Ishikawa (cell line): ENCODE results near the gene RPS6KA1.

ENCODE experiments used
- CEBPB ChIP-seq: IDR thresholded peaks from 2 replicates; pipeline ENCODE4 v1.6.1; 2012
- CREB1 ChIP-seq: IDR thresholded peaks from 2 replicates; pipeline ENCODE4 v1.6.1; 2012; ENCODE audit warnings: low read depth
- EP300 ChIP-seq: IDR thresholded peaks from 2 replicates; pipeline ENCODE4 v1.6.1; 2012; ENCODE audit warnings: borderline replicate concordance
- FOXM1 ChIP-seq: IDR thresholded peaks from 2 replicates; pipeline ENCODE4 v1.6.1; 2012; ENCODE audit warnings: low read depth, borderline replicate concordance
- MAX ChIP-seq: IDR thresholded peaks from 2 replicates; pipeline ENCODE4 v1.6.1; 2012
- RAD21 ChIP-seq: IDR thresholded peaks from 2 replicates; pipeline ENCODE4 v1.6.1; 2012; ENCODE audit warnings: low read depth
- REST ChIP-seq: IDR thresholded peaks from 2 replicates; pipeline ENCODE4 v1.6.1; 2012; ENCODE audit warnings: low read depth, mild to moderate bottlenecking
- TAF1 ChIP-seq: IDR thresholded peaks from 2 replicates; pipeline ENCODE4 v1.6.1; 2012; ENCODE audit warnings: low read depth, mild to moderate bottlenecking
- TCF12 ChIP-seq: IDR thresholded peaks from 2 replicates; pipeline ENCODE4 v1.6.1; 2012; ENCODE audit warnings: low read depth
- TEAD4 ChIP-seq: IDR thresholded peaks from 2 replicates; pipeline ENCODE4 v1.6.1; 2012
- YY1 ChIP-seq: IDR thresholded peaks from 2 replicates; pipeline ENCODE4 v1.6.1; 2012; ENCODE audit warnings: low read depth
- ZBTB7A ChIP-seq: IDR thresholded peaks from 2 replicates; pipeline ENCODE4 v1.6.1; 2012; ENCODE audit warnings: low read depth

- TF ChIP-seq EP300 (no peak), MAX (no peak), TAF1 (no peak), TEAD4 (no peak), REST (no peak), FOXM1 (no peak), CREB1 (no peak), CEBPB (no peak), TCF12 (no peak), RAD21 (no peak), YY1 (no peak), ZBTB7A (no peak)
Observed at GRCh38 chr1:26521669-26522030, 7.9 kb upstream of the RPS6KA1 start.
